NCI-H460 (cell line): ENCODE measurements around the gene ATXN1. TPM values are rescaled to one million over a fixed set of nuclear protein-coding genes. Genes with fewer than 3 reads are reported as not detected.
A peak's percentile ranks its signal among the peaks of the same experiment; 100 is the strongest.

Experiments used
- DNase-seq: peaks from one replicate; pipeline ENCODE4 v3.0.0-alpha.2; 2016; ENCODE audit warnings: low read depth; ENCODE audit errors: extremely low read depth
- total RNA-seq: library from RNA; depleted of rRNA; stranded (reverse); fragments of >200 nt; shearing (Covaris generic); gene quantifications from 2 replicates; pipeline ENCODE4 v1.2.3, GENCODE V29; 2014

ATXN1 gene
- total RNA-seq, 1 experiment from 2014 or later: 20.4 TPM

GRCh38 chr6:16521528-16521927 is 239.7 kb downstream of the ATXN1 start:
- DNase-seq: no peak

GRCh38 chr6:16519265-16520242 is 241.7 kb downstream of the ATXN1 start:
- no peak for DNase-seq

DNA sequence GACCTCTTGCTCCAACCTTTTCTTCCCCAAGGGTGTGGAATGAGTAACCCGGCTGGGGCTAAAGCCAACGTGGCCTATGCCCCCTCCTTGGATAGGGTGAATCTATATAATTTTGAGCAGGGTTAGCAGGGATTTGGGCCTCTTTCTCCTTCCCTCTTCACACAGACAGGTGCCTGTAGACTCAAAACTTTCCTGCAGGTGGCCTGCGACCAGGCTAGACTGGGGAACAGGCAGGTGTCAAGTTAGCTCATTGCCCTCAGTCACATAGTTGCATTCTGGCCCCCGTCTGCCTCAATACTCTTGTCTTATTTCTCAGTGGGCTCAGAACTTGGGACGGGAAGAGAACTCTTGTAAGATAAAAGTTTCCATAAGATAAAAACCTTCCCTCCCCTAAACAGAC is 243.0 kb downstream of the ATXN1 start:
- DNase-seq: no peak

DNA sequence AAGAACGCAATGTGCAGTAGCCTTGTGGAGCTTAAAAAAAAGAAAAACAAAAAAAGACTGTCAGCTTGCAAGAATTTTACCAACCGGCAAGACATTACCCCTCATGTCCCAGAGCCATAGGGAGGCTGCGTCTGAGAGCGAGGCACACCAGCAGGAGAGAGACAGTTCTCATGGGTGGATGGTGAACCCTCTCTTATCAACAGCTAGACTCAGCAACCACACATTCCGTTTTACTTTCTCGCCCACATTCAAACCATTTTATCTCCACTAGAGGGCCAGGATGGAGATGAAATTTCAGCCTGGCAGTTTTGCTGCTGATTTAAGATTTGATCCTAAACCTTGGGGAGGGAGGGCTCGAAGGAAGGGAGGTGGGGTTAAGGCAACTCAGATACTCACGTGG is 247.0 kb downstream of the ATXN1 start:
- peak; percentile 13 for DNase-seq

GRCh38 chr6:16512544-16513290 is 248.5 kb downstream of the ATXN1 start:
- DNase-seq: no peak

GRCh38 chr6:16511723-16512489 is 249.4 kb downstream of the ATXN1 start:
- DNase-seq: no peak

- peak; percentile 21 for DNase-seq
Observed at GRCh38 chr6:16511040-16511660, 250.1 kb downstream of the ATXN1 start.

DNA sequence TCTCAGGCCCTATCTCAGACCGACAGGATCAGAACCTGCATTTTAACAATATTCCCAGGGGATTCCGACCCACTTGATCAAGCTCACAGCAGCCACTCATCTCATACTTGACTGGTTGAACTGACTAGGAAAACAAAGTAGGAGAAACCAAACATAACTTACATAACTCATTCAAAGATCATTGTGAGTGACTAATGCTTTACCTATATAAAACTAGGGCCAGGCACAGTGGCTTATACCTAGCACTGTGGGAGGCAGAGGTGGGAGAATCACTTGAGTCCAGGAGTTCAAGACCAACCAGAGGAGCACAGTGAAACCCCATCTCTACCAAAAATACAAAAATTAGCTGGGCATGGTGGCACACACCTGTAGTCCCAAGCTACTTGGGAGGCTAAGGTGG is 251.0 kb downstream of the ATXN1 start:
- no peak for DNase-seq

- no peak for DNase-seq
Observed at GRCh38 chr6:16508959-16509358, 252.3 kb downstream of the ATXN1 start.

DNA sequence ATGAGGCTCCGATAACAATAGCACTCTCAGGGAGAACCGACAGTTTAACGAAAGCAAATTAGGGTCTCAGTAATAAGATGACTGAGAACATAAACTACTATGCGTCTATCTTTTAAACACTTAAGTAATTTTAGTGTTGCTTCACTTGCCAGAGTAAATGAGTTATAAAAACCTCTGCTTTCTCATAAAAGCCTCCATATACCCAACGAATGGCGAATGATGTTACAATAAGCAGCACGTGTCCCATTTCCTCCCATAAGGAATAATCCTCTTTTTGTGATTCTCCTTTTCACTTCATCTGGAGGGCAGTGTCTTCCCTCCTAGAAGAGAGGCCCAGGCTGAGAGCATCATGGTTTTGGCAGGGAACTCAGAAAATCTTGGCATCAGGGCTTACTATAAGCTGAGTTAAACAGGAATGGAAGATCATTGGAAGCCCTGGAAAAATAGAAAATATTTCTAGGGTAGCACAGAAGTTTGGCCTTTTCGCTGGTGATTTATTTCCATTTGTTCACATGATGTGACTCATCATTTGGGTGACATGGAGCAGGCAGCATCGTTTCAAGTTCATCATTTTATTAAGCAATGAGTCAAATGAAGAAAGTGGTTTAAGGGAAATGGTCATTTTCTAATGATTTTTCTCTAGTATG is 255.4 kb downstream of the ATXN1 start:
- DNase-seq: no peak

GRCh38 chr6:16504609-16505008 is 256.7 kb downstream of the ATXN1 start:
- no peak for DNase-seq

- DNase-seq: no peak
Observed at GRCh38 chr6:16503970-16504415, 257.3 kb downstream of the ATXN1 start.

DNA sequence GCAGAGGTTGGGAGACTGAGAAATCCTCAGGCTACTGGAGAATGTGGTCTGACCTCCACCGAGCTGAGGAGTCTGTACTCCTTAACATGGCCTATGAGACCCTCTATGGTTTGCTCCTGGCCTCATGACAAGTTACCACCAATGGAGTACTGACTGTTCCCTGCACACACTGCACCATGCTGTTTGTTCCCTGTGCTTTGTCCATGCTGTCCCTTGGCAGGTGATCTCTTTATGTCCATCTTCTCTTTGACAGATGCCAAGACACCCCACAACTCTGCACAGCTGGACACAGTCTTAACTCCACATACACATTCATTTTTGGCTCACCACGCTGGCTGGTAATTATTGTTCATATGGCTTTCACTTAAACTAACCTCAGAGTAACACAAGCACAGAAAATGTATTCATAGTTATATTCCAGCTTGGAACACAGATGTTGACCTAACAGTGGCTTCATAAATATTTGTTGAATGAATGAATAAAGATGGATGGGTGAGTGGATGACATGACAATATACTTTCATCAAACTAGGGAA is 258.0 kb downstream of the ATXN1 start:
- DNase-seq: no peak

- DNase-seq: no peak
Observed at GRCh38 chr6:16498957-16499356, 262.3 kb downstream of the ATXN1 start.

DNA sequence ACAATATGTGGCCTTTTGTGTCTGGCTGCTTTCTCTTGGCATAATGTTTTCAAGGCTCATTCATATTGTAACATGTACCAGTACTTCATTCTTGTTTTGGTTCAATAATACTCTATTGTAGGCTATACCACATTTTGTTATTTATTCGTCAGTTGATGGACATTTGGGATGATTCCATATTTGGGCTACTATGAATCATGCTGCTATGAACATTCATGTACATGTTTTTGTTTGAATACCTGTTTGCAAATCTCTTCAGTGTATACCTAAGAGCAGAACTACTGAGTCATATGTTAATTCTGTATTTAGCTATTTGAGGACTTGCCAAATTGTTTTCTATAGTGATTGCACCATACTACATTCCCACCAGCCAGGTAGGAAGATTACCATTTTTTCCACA is 263.0 kb downstream of the ATXN1 start:
- no peak for DNase-seq

- no peak for DNase-seq
Observed at GRCh38 chr6:16496991-16497801, 264.1 kb downstream of the ATXN1 start.

- no peak for DNase-seq
Observed at GRCh38 chr6:16496210-16496609, 265.1 kb downstream of the ATXN1 start.

- no peak for DNase-seq
Observed at GRCh38 chr6:16494793-16495192, 266.5 kb downstream of the ATXN1 start.

- DNase-seq: no peak
Observed at GRCh38 chr6:16493802-16494201, 267.5 kb downstream of the ATXN1 start.
